Measurements from ENCODE around the gene FOXRED2.

GRCh38 chr22:36442506-36443197 lies 64.2 kb downstream of the FOXRED2 start:
- TF ChIP-seq CTCF (IDR thresholded peaks at IDR 0.05; ENCODE audit: low read length), result no peak
- TF ChIP-seq EZH2 (IDR thresholded peaks at IDR 0.05; ENCODE audit: borderline replicate concordance, low read length), result no peak

Data from OCI-LY1 (cell line).